Transverse colon (tissue), 4 donors: Measurements from ENCODE around the gene TTC22. TPM values are rescaled to one million over a fixed set of nuclear protein-coding genes. Genes with fewer than 3 reads are reported as not detected.

Experiments
- DNase-seq: peaks from one replicate; pipeline ENCODE4 v3.0.0-alpha.2; 2019
- H3K27ac ChIP-seq, 4 donors: fragments of 200-600 bp; sonication (generic); 2 replicates each; pipeline ENCODE4 v1.5.1; 2016 to 2018; ENCODE audit warnings: inconsistent platforms in 4 of 4
- H3K27me3 ChIP-seq: fragments of 200-600 bp; sonication (generic); 2 replicates; pipeline ENCODE4 v1.5.1; 2017; ENCODE audit warnings: inconsistent platforms
- H3K36me3 ChIP-seq, 4 donors: fragments of 200-600 bp; sonication (generic); 2 replicates each; pipeline ENCODE4 v1.5.1; 2017 to 2019; ENCODE audit warnings: inconsistent platforms in 4 of 4
- H3K4me1 ChIP-seq, 4 donors: fragments of 200-600 bp; sonication (generic); 2 replicates each; pipeline ENCODE4 v1.5.1; 2017 to 2020; ENCODE audit warnings: inconsistent platforms in 4 of 4
- H3K4me3 ChIP-seq, 4 donors: fragments of 200-600 bp; sonication (generic); 1 replicate in 1 of 4; 2 replicates in 3 of 4; pipeline versions ENCODE4 v1.5.1 to v1.6.1; 2017 to 2019; ENCODE audit warnings: inconsistent platforms in 4 of 4
- H3K9me3 ChIP-seq, 2 donors: fragments of 200-600 bp; sonication (generic); 2 replicates each; pipeline ENCODE4 v1.5.1; 2017 to 2019; ENCODE audit warnings: inconsistent platforms in 2 of 2
- CTCF ChIP-seq, 5 experiments: fragments of 200-600 bp in 3 of 5; fragments of 450-650 bp in 2 of 5; sonication (generic) in 3 of 5; IDR thresholded peaks; 1 replicate in 2 of 5; 2 replicates in 3 of 5; pipeline ENCODE4 v1.5.1; 2016 to 2017; ENCODE audit warnings: antibody characterized with exemption in 5 of 5, inconsistent platforms in 3 of 5, mild to moderate bottlenecking in 2 of 5, moderate library complexity in 1 of 5
- EP300 ChIP-seq: sonication (generic); formaldehyde crosslinking; IDR thresholded peaks from one replicate; pipeline ENCODE4 v1.6.1; 2017; ENCODE audit warnings: antibody characterized with exemption, low read depth
- POLR2A ChIP-seq: fragments of 450-650 bp; IDR thresholded peaks from one replicate; pipeline ENCODE4 v1.6.1; 2016; ENCODE audit warnings: antibody characterized with exemption, mild to moderate bottlenecking, moderate library complexity
- POLR2AphosphoS5 ChIP-seq, 3 donors: sonication (generic); formaldehyde crosslinking; IDR thresholded peaks; one replicate each; pipeline ENCODE4 v1.6.1; 2016; ENCODE audit warnings: antibody characterized with exemption in 3 of 3
- WGBS, 2 donors: methylation state at CpG; one replicate each; pipeline ENCODE4 v1.1.5; 2018; ENCODE audit warnings: low coverage in 1 of 2; 5-methylcytosine and 5-hydroxymethylcytosine counted together
- in situ Hi-C, 4 donors: fragments of 200-750 bp; cut with MboI; loops; one replicate each; pipeline versions ENCODE4 v1.15.0 to v1.15.1; 2017; ENCODE audit warnings: low sequenced_read_pairs in 3 of 4, low pct_ligation_motif_present in 1 of 4, low pct_unique_long_range_greater_than_20kb in 1 of 4
- intact Hi-C: fragments of 100-400 bp; cut with DNase I; formaldehyde crosslinking; loops from one replicate; pipeline ENCODE4 v1.15.1; 2023; ENCODE audit warnings: low total_unique reads
- total RNA-seq, 4 donors: library from RNA; depleted of rRNA; stranded (reverse); fragments of >200 nt; gene quantifications; one replicate each; pipeline ENCODE4 v1.1.0, GENCODE V29; 2016

Gene TTC22
- total RNA-seq, 4 donors from 2014 or later: 39.8 to 174 (median 98.4) TPM

- no peak for TF ChIP-seq POLR2A
- no peak for TF ChIP-seq CTCF (IDR thresholded peaks at IDR 0.05)
- no peak for TF ChIP-seq POLR2AphosphoS5 (IDR thresholded peaks at IDR 0.05)
- no peak for TF ChIP-seq EP300
- intact Hi-C loops (no loop called here), in situ Hi-C loops (no loop called here)
- Histone ChIP-seq H3K36me3 (no peaks in the 10 kb centered on the region), H3K27ac (no peak overlapping the region), H3K9me3 (no peaks in the 10 kb centered on the region), H3K4me1 (peaks cover 15 to 29% (median 28%) of the 10 kb centered on the region in 4 donors), H3K27me3 (no peaks in the 10 kb centered on the region), H3K4me3 (no peak overlapping the region)
- WGBS, 2 donors: 60 to 69% methylated on average over 4 to 15 of the region's 15 CpGs
- no peak for DNase-seq
These were observed 26.2 kb downstream of the TTC22 start for GRCh38 chr1:54774820-54775498.

GRCh38 chr1:54772951-54773350 lies 28.2 kb downstream of the TTC22 start:
- Histone ChIP-seq H3K4me3 (no peak overlapping the region), H3K9me3 (no peaks in the 10 kb centered on the region), H3K4me1 (peaks cover 15 to 29% (median 28%) of the 10 kb centered on the region in 4 donors), H3K27ac (no peak overlapping the region), H3K36me3 (no peaks in the 10 kb centered on the region), H3K27me3 (no peaks in the 10 kb centered on the region)
- WGBS, 2 donors: 85 to 92% methylated on average over 2 of the region's 2 CpGs
- intact Hi-C loops (no loop called here), in situ Hi-C loops (no loop called here)
- TF ChIP-seq POLR2A (no peak), POLR2AphosphoS5 (IDR thresholded peaks at IDR 0.05) (no peak), EP300 (no peak), CTCF (IDR thresholded peaks at IDR 0.05) (no peak)
- DNase-seq: no peak

GRCh38 chr1:54768093-54768492 lies 33.0 kb downstream of the TTC22 start:
- no peak overlapping the region for H3K4me3 ChIP-seq
- no peak overlapping the region for H3K27ac ChIP-seq
- 73 to 78% methylated on average over 3 to 5 of the region's 5 CpGs for WGBS, 2 donors
- in situ Hi-C loops (no loop called here), intact Hi-C loops (no loop called here)
- peaks cover 10 to 19% (median 14%) of the 10 kb centered on the region in 4 donors for H3K4me1 ChIP-seq
- H3K36me3 ChIP-seq: no peaks in the 10 kb centered on the region
- peak; percentile 28 for DNase-seq
- H3K27me3 ChIP-seq: no peaks in the 10 kb centered on the region
- H3K9me3 ChIP-seq: no peaks in the 10 kb centered on the region
- TF ChIP-seq CTCF (IDR thresholded peaks at IDR 0.05): peak in 4 of 5 experiments; percentile 12 to 48 (median 23)
- no peak for TF ChIP-seq POLR2AphosphoS5 (IDR thresholded peaks at IDR 0.05)

- DNase-seq: no peak
- Histone ChIP-seq H3K27me3 (no peaks in the 10 kb centered on the region), H3K27ac (no peak overlapping the region), H3K4me3 (no peak overlapping the region), H3K9me3 (no peaks in the 10 kb centered on the region), H3K4me1 (peaks cover 10 to 23% (median 16%) of the 10 kb centered on the region in 4 donors), H3K36me3 (no peaks in the 10 kb centered on the region)
- no peak for TF ChIP-seq EP300
- TF ChIP-seq POLR2AphosphoS5 (IDR thresholded peaks at IDR 0.05): no peak
- no peak for TF ChIP-seq CTCF (IDR thresholded peaks at IDR 0.05)
- TF ChIP-seq POLR2A: no peak
- intact Hi-C loops: no loop called here
- in situ Hi-C loops: no loop called here
- WGBS, 2 donors: 63 to 67% methylated on average over 3 to 6 of the region's 6 CpGs
These were observed 33.6 kb downstream of the TTC22 start for GRCh38 chr1:54767526-54767925.
